ENCODE measurements around the gene MYO1F. TPM values are rescaled to one million over a fixed set of nuclear protein-coding genes. Genes with fewer than 3 reads are reported as not detected.

MYO1F gene
- total and polyA plus RNA-seq, 2 of the 13 experiments (the other 11 are each of a cell fraction or from before 2014, with no cell fraction given) = 0.09 to 0.13 TPM

- H3K79me2 ChIP-seq (ENCODE audit: insufficient read depth, low read length) = no peaks in the 10 kb centered on the region
- BruUV-seq (replicated peaks) = no TSS peak
- peak; percentile 65 for ATAC-seq
- H3K27ac ChIP-seq (ENCODE audit: extremely low read length, insufficient read depth, low read length) = peak overlapping the region; percentile 94
- DNase-seq (ENCODE audit: low spot score) = no peak
- H3K4me2 ChIP-seq (ENCODE audit: low read depth, low read length) = peak overlapping the region; percentile 99
- 55% methylated on average over 11 of the region's 19 CpGs for WGBS (ENCODE audit: low lambda C conversion rate)
- H3K27me3 ChIP-seq (ENCODE audit: control insufficient read depth in 1 of 2, insufficient read depth in 2 of 2, low read length in 2 of 2) = 0 out of 5 replicates have a peak, but pooled peaks cover 0 to 2% of the 10 kb centered on the region in 2 experiments
- POLR2A ChIA-PET = interaction anchor here (0.7 to 4.0 kb wide), 26 partner anchors 8 to 210 kb away, joined by 3 to 125 read pairs (median 6); partner anchors contain the start of genes HNRNPM, MARCHF2, NDUFA7 and NFILZ
- no peaks in the 10 kb centered on the region for H3K36me3 ChIP-seq (replicated peaks in 1 of 2; ENCODE audit: control insufficient read depth in 1 of 2, insufficient read depth in 2 of 2, low read length in 2 of 2)
- peak overlapping the region; percentile 96 for H3K9ac ChIP-seq (ENCODE audit: insufficient read depth, low read depth, low read length)
- in situ Hi-C loops (cut with HindIII; ENCODE audit: extremely low pct_ligation_motif_present, low pct_unique_long_range_greater_than_20kb) (no loop called here), intact Hi-C loops (cut with micrococcal nuclease; ENCODE audit: unreplicated experiment) (no loop called here)
- H4K20me1 ChIP-seq (ENCODE audit: insufficient read depth, low read length) = no peaks in the 10 kb centered on the region
- H3K4me1 ChIP-seq (ENCODE audit: insufficient read depth, low read length) = peaks cover 42% of the 10 kb centered on the region
- CTCF ChIA-PET (ENCODE audit: low intra/inter-chr PET ratio, low total read pairs) = no interaction called here
- H3K4me3 ChIP-seq (replicated peaks in 1 of 3; ENCODE audit: insufficient read depth in 1 of 3, low read depth in 2 of 3, low read length in 3 of 3) = peak overlapping the region; percentile 89 to 95 (median 90)
- no peak overlapping the region for H2AFZ ChIP-seq (ENCODE audit: low read length)
- no peak for FAIRE-seq
- no peaks in the 10 kb centered on the region for H3K9me3 ChIP-seq (ENCODE audit: low read length)
- TF ChIP-seq ISL2 (CRISPR knock-in tag; IDR thresholded peaks at IDR 0.05) = no peak
- TF ChIP-seq CREB1 (IDR thresholded peaks at IDR 0.05) = no peak
- no peak for TF ChIP-seq CREB1 (CRISPR knock-in tag; IDR thresholded peaks at IDR 0.05)
- no peak for TF ChIP-seq DMAP1 (CRISPR knock-in tag; IDR thresholded peaks at IDR 0.05)
- TF ChIP-seq, protein P1, sequence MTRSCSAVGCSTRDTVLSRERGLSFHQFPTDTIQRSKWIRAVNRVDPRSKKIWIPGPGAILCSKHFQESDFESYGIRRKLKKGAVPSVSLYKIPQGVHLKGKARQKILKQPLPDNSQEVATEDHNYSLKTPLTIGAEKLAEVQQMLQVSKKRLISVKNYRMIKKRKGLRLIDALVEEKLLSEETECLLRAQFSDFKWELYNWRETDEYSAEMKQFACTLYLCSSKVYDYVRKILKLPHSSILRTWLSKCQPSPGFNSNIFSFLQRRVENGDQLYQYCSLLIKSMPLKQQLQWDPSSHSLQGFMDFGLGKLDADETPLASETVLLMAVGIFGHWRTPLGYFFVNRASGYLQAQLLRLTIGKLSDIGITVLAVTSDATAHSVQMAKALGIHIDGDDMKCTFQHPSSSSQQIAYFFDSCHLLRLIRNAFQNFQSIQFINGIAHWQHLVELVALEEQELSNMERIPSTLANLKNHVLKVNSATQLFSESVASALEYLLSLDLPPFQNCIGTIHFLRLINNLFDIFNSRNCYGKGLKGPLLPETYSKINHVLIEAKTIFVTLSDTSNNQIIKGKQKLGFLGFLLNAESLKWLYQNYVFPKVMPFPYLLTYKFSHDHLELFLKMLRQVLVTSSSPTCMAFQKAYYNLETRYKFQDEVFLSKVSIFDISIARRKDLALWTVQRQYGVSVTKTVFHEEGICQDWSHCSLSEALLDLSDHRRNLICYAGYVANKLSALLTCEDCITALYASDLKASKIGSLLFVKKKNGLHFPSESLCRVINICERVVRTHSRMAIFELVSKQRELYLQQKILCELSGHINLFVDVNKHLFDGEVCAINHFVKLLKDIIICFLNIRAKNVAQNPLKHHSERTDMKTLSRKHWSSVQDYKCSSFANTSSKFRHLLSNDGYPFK (CRISPR knock-in tag; IDR thresholded peaks at IDR 0.05; ENCODE audit: borderline replicate concordance) = peak; percentile 51; the same call in 1 of the 2 replicates
- peak; percentile 12; the same call in 1 of the 2 replicates for TF ChIP-seq ZNF788 (CRISPR knock-in tag; IDR thresholded peaks at IDR 0.05; ENCODE audit: borderline replicate concordance)
- TF ChIP-seq ZSCAN31 (CRISPR knock-in tag; IDR thresholded peaks at IDR 0.05; ENCODE audit: low read depth) = 0 out of 2 replicates have a peak, but pooled peaks have one; percentile 10
- no peak for TF ChIP-seq ZNF598 (CRISPR knock-in tag; IDR thresholded peaks at IDR 0.05; ENCODE audit: borderline replicate concordance)
- TF ChIP-seq, protein P2, sequence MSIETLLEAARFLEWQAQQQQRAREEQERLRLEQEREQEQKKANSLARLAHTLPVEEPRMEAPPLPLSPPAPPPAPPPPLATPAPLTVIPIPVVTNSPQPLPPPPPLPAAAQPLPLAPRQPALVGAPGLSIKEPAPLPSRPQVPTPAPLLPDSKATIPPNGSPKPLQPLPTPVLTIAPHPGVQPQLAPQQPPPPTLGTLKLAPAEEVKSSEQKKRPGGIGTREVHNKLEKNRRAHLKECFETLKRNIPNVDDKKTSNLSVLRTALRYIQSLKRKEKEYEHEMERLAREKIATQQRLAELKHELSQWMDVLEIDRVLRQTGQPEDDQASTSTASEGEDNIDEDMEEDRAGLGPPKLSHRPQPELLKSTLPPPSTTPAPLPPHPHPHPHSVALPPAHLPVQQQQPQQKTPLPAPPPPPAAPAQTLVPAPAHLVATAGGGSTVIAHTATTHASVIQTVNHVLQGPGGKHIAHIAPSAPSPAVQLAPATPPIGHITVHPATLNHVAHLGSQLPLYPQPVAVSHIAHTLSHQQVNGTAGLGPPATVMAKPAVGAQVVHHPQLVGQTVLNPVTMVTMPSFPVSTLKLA (IDR thresholded peaks at IDR 0.05) = no peak
- no peak for TF ChIP-seq SP140L (CRISPR knock-in tag; IDR thresholded peaks at IDR 0.05; ENCODE audit: borderline replicate concordance)
- peak; percentile 43; the same call in 1 of the 2 replicates for TF ChIP-seq ELF4 (CRISPR knock-in tag; IDR thresholded peaks at IDR 0.05; ENCODE audit: borderline replicate concordance)
- TF ChIP-seq SAP130 (CRISPR knock-in tag; IDR thresholded peaks at IDR 0.05; ENCODE audit: low read depth) = no peak
- TF ChIP-seq ZNF792 (CRISPR knock-in tag; IDR thresholded peaks at IDR 0.05) = no peak
- TF ChIP-seq ZNF550 (CRISPR knock-in tag; IDR thresholded peaks at IDR 0.05; ENCODE audit: borderline replicate concordance) = 0 out of 2 replicates have a peak, but pooled peaks have one; percentile 21
- no peak for TF ChIP-seq NFAT5 (CRISPR knock-in tag; IDR thresholded peaks at IDR 0.05)
- no peak for TF ChIP-seq RFXAP (CRISPR knock-in tag; IDR thresholded peaks at IDR 0.05; ENCODE audit: borderline replicate concordance)
Observed at GRCh38 chr19:8513036-8513686, 64.1 kb downstream of the MYO1F start.

Measured in HepG2 (cell line).